D721Med (cell line): ENCODE data around the gene KNSTRN.

Experiments
- DNase-seq: peaks from one replicate; pipeline ENCODE4 v3.0.0; 2011; ENCODE audit warnings: low spot score; ENCODE audit not compliant: insufficient read length
- FAIRE-seq: peaks from 2 replicates; lab custom pipeline; 2011; peaks lifted over from hg19 to GRCh38; lab: Jason Lieb, UNC
- CTCF ChIP-seq: IDR thresholded peaks from 2 replicates; pipeline ENCODE4 v1.5.1; 2012; ENCODE audit warnings: mild to moderate bottlenecking, control low read depth; ENCODE audit not compliant: insufficient read depth; ENCODE audit errors: missing control alignments

KNSTRN gene

GRCh38 chr15:40430271-40430805 is 47.8 kb downstream of the KNSTRN start:
- FAIRE-seq (no peak), DNase-seq (no peak)
- TF ChIP-seq CTCF: no peak

- no peak for TF ChIP-seq CTCF
- DNase-seq: no peak
- FAIRE-seq: no peak
Observed at GRCh38 chr15:40435023-40435709, 52.6 kb downstream of the KNSTRN start.

GRCh38 chr15:40435710-40436089 is 53.2 kb downstream of the KNSTRN start:
- FAIRE-seq (no peak), DNase-seq (no peak)
- TF ChIP-seq CTCF: no peak

GRCh38 chr15:40436116-40436891 is 53.8 kb downstream of the KNSTRN start:
- DNase-seq (peak; percentile 81), FAIRE-seq (no peak)
- TF ChIP-seq CTCF: no peak

GRCh38 chr15:40436892-40437751 is 54.6 kb downstream of the KNSTRN start:
- no peak for FAIRE-seq
- no peak for TF ChIP-seq CTCF
- no peak for DNase-seq

- FAIRE-seq: no peak
- no peak for TF ChIP-seq CTCF
Observed at GRCh38 chr15:40437752-40438687, 55.5 kb downstream of the KNSTRN start.

More at GRCh38 chr15:40437752-40438687, 55.5 kb downstream of the KNSTRN start:
- no peak for DNase-seq
